ENCODE results near the gene OTOS.

GRCh38 chr2:240130393-240131195 lies 9.9 kb downstream of the OTOS start:
- TF ChIP-seq CTCF (IDR thresholded peaks at IDR 0.05; ENCODE audit: low read depth, low read length, poor library complexity, severe bottlenecking) = no peak
- no peak for TF ChIP-seq EZH2phosphoT487 (IDR thresholded peaks at IDR 0.05; ENCODE audit: borderline replicate concordance, low read length)
